Activated CD8-positive, alpha-beta memory T cell treated with anti-CD3 and anti-CD28 coated beads for 24 hours (primary cell): ENCODE results near the gene AFTPH.
A peak's percentile ranks its signal among the peaks of the same experiment; 100 is the strongest.

Source experiments
- DNase-seq: peaks from one replicate; pipeline ENCODE4 v3.0.0-alpha.2; 2020

Gene AFTPH

DNA sequence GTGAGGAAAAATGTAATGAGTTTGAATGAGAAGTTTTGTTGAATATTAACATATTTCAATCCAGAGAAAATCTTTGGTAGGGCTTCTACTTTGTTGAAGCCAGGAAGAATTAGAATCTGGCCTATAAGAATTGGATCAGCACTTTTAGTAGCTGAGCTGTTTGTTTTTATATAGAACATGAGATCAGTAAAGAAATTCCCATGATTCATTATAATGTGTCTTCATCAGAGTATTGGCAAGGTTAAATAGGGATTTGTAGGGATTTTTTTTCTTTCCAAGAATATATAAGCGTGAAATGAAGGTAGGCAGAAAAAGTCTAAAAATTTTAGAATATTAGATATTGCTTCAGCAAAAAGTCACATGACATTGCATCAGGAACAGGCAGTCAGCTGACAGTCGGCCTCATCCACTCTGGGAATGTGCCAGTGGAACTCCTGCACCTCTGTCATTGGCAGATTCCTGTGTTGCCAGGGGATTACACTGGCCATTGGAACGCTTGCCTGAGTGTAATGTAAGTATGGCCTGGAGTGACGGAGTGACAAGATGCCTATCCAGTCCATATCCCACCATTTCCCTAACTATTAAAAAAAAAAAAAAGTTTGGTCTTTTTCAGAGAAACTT lies 69.0 kb downstream of the AFTPH start:
- DNase-seq: no peak

DNA sequence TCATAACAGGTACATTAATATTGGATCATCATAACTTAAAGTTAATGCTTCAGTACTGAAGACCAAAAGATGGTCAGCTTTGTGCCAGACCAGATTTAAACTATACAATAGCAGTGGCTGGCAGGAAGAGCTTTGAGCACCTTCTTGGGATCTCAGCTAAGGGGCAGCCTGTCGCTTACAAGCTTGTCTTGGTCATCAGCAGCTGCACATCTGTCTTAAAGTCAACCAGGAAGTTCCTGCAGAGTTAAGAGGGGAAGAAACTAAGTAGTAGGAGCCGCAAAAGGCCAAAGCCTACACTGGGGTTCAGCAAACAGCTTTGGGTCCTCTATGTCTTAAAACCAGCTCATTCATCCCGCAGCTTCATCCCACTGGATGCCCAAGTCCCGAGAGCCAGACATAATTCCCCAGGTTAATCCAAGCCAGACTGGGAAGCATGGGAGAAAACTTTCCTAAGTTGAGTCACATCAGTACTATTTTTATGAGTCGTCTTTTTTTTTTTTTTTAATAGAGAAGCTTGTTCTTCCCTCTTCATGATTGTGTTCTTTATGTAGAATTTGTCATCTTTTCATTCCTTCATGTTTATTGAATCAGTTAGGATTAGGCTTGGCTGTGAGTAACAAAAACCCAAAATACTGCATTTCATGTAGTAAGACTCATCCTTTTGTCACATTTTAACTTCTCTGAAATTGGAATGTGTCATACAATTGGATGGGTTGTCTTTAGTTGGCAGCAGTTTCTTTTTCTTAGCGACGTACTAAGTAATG lies 70.3 kb downstream of the AFTPH start:
- no peak for DNase-seq

DNA sequence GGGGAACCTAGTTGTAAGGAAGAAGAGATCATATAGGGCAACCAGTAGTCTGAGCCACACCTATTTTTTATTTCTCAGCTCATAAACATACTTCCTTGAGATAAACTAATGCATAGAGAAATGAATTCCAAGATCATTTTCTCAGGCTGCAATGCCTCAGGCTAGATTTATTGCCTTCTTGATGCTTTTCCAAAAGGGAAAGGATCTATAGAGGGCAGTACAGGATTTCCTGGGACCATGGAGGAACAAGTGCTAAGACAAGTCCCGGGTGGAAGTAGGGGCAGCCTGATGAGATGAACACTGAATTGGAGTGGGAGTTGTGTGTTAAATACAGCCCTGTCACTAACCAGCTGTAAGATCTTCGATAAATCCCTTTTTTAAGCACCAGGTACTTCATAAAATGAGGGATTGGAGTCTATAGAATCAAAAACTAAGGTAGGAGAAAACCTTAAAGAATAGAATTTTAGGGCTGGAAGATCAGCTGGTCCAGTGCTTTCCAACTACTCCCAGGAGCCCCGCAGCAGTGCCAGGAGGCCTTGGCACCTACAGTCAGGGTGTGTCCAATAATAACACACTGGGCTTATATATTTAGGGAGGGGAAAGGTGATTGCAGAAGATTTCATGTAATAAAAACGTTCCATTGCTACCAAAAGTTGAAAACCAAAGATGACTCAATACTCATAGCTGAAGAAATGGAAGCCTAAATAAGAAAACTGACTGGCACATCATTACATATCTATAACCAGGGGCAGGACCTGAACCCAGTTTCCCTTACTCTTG lies 71.5 kb downstream of the AFTPH start:
- no peak for DNase-seq

DNA sequence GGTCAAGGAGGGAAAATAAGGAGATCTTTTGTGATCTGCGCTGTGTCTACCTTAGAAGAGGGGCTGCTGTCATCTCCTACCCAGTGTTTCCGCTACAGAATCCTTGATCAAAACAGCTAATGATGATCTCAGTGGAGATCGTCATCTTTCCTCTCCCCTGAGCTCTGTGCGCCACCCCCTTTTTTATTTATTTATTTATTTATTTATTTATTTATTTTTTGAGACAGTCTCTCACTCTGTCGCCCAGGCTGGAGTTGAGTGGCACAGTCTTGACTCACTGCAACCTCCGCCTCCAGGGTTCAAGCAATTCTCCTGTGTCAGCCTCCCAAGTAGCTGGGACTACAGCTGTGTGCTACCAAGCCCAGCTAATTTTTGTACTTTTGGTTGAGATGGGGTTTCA lies 74.1 kb downstream of the AFTPH start:
- DNase-seq: no peak

DNA sequence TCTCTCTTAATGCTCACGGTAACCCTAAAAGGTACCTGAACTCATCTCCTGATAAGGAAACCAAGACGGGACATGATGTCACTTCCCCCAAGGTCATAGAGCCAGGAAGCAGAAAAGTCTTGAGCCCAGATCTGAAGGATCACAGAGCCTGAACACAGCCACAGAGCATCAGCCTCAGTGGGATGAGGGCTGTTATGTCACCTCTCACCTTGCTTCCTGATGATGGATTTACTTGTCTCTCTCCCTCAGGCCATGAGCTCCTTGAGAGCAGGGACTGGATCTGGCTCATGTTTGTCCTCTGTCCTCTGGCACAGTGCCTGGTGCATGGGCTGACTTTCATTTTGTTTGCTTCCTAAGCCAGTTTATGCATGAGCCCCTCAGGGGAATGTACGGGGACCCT lies 75.3 kb downstream of the AFTPH start:
- DNase-seq: no peak

DNA sequence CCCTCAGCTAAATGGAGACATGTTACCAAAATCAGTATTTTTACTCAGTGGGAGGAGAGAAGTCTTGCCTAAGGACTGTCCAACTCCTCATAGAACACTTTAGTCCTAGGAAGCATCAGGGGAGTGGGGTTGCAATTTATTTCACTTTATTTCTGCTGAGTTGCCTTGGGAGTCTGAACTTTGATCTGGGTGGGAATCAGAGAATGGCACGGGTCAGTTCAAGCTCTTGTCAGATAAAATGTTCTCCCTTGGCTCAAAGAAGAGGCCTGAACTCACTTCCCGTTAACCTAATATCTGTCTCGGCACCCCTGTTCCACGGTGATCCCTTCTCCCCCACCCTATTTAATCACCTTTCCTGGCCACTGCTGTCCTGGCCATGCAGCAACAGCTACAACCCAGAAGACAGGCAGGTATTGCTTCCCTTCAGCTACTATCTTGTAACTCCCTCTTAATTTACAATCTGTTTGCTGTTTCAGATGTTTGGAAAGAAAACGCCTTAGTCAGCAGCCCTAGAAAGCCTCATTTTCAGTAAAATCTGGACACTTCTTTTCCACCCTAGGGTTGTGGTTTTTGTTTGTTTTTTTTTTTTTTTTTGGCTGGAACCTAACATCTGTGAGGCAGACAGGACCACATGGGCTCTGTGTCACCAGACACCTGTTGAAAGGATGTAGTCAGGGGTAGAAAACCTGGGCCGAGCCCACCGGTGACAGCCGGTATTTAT lies 77.1 kb downstream of the AFTPH start:
- DNase-seq: no peak

DNA sequence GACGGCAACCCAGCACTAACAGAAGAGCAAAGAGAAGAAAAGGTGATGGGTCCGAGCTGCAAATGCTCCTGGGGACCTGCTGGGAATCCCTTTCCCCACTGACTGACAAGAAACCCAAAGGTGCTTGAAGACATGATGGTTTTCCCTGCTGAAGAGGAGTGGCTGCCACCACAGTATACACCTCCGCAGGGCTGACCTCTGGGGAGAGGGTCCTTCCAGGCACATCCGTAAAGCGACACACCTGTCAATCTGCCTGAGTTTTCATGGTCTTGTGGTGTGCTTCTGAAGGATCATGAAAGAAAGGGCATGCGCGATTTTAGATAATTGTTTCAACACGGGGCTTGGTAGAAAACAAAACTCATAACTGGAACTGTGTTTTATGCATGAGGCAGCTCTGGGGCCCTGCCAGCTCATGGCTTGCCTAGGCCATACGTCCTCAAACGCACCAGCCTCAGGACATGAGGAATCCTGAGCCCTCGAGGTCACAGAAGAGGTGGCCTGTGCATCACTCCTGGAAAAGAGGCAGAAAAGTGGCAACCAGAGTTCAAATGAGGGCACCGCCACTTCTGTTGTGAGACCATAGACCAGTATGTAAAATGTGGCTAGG lies 77.8 kb downstream of the AFTPH start:
- DNase-seq: no peak

DNA sequence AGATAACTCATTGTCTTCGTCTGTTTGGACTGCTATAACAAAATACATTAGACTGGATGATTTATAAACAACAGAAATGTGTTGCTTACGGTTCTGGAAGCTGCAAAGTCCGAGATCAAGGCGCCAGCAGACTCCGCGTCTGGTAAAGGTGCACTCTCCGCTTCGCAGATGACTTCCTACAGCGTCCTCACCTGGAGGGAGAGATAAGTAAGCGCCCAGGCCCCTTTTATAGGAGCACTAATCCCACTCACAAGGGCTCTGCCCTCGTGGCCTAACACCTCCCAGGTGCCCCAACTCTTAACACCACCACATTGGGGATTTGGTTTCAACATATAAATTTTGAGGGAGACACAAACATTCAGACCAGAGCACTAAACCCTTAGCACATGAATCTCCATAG lies 78.3 kb downstream of the AFTPH start:
- DNase-seq: no peak

DNA sequence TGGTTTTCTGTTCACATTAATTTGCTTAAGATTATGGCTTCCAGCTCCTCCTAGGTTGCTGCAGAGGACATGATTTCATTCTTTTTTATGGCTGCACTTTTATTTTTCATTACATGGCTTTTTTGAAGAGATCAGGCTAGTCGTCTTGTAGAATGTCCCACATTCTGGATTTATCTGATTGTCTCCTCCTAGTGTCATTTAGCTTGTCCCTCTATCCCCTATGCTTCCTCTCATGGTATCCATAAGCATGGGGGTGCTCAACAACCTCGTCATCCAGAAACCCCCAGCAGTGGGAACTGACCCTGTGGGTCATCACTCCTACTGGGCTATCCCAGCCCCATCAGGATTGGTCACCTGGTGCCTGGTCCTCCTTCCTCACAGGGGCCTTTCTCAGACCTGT lies 80.0 kb downstream of the AFTPH start:
- no peak for DNase-seq

DNA sequence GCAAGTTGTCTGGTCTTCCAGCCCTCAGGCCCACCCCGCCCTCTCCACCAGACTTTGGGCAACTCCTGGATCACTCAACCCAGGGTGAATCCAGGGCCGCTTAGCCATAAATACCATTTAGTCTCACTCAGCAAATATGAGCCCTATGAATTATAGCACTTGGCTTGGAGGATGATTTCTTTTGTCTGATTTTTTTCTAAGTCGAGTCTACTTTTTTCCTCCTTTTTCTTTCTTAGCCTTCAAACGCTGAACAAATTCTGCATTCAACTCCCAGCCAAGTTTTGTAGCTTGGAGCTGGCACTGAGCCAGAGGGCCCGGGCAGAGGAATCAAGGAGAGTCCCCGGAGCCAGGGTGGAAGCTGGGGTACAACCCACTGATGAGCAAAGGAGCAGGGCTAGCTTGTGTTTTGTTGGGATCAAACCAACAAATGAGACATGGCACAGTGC lies 80.9 kb downstream of the AFTPH start:
- DNase-seq: no peak

DNA sequence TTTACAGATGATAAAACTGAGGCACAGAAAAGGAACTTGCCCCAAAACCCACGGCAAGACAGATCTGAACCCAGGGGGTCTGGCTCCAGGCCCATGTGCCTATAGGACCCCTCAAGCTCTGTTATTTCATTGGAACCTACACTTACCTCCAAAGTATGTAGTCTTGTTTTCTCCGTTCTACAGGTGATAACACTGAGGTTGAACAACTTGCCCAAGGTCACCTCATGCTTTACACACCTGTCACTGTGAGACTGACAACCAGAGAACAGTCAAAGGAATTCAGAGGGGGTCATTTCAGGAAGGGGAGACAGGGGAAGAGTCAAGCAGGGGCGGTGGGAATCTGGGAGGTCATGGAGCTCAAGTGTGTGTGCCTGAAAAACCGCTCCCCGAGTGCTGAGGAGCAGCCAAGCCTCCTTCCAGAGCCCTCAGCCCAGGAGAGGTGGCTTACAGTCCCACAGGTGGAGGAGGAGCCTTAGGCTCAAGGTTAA lies 81.9 kb downstream of the AFTPH start:
- no peak for DNase-seq

DNA sequence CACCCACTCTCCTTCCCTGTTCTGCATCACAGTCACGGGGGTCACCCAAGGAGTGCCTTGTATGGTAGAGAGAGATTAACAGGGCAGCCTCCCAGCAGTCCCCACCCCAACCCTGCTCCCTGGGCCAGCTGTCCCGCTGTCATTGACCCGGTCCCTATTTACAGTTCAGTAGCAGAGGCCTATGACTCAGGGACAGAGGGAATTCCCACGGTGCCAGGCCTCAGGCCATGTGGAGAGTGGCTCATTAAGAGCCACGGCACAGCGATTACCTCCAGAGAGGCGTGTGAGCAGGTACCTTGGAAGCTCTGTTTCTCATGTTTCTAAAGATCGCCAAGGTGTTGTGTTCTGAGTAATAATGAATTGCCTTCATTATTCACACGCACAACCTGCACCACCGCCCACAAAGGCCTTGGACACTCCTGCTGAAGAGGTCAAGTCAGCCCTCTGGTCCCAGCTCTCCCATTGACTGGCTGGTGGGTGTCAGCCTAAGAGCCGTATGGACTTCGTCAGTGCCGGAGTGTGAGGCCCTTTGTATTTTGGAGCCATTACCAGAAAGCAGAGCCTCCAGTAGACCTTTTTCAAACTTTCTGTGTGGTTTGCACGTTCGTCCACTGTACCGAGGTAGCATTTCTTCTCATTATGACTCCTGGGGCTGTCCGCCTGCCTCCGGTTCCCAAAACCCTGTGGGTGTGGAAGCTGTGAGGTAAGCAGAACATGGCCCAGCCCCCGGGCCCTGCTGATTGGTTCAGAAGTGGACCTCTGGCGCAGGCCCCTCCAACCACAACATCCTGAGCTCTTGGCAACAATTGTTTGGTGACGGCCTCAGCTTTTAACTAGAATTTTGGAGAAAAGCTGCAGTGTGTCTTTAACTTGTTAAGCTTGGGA lies 82.6 kb downstream of the AFTPH start:
- DNase-seq: peak; percentile 89

DNA sequence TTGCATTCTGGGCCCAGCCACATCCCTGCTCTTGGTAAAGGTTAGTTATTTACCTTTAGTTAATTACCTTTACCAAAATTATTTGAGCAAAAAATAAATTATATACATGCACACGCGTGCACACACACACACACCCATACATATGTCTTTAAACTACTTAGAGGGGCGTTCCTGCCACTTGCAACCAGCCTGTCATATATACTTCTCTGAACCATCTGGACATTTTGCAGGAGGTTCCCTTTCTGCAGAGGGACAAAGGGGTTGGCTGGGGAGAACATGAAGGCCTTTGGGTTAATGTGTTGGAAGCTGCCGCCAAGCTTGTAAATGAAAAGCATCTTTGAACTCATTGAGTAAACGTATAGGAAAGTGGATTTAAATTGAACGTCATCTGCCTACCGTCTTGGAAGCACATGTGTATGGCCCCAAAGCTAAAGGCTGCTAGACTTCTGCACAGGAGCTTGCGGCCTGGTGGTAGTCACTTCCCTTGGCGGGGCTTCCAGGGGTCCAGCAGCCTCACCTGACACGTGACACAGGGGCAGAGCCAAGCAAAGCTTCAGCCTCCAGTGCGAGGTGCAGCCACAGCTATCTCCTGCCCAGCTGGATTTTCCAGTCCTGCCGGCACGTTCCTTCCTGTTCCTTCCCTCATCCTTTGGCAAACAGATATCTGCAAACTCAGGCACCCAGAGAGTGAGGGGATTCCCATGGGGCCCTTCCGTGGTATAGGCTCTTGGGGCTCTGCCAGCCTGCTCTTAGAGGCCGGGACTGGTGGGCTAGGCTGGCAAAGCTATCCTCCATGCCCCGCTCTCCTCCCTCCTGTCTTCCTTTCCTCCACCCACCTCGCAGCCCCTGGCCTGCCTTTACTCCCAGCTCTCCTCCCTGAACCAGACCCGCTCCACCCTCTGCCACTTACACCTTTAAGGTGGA lies 83.5 kb downstream of the AFTPH start:
- no peak for DNase-seq

DNA sequence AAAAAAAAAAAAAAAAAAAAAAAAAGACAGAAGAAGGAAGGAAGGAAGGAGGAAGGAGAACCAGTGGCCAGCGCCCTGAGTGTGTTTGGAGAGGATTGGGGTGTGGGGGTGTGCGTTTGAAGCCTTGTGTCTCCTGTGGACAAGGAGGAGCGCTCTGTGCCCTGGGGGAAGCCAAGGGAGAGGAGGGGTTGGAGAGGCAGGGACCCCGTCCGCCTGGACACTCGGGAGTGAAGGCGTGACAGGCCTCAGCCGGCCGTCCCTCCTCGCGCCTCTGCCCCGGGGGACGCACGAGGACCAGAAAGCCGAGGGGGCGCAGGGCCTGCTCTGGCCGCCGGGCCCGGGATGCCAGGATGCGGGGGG lies 84.7 kb downstream of the AFTPH start:
- no peak for DNase-seq

DNA sequence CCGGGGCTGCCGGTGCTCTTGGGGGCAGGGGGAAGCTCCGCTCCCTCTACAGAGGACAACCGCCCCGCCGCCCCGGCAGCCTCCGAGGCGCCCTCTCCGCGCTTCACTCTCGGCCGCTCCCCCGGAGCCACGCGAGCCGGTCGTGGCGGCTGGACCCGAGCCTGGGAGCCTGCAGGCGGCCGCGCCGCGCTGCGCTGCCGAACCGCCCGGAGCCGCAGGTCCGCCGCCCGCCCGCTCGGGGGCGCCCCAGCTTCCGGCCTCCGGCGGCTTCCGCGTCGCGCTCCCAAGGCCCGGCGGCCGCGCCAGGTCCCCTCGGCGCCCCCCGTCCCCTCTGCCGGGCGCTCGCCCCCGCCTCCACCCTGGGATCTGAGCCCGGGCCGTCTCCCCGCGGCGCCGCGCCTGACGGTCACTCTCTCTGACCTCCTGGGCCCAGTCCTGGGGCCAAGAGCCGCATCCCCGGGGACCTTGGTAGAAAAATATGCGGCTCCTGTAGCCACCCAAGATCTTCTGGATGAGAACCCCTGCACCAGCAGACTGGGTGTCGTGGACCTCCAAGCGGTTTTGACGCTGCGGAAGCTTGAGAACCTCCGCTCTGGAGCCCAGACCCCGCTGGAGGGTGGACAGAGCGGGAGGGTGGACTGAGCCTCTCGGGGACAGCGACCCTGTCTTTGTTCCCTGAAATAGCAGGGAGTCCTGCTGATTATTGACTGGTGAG lies 85.3 kb downstream of the AFTPH start:
- peak; percentile 89 for DNase-seq

DNA sequence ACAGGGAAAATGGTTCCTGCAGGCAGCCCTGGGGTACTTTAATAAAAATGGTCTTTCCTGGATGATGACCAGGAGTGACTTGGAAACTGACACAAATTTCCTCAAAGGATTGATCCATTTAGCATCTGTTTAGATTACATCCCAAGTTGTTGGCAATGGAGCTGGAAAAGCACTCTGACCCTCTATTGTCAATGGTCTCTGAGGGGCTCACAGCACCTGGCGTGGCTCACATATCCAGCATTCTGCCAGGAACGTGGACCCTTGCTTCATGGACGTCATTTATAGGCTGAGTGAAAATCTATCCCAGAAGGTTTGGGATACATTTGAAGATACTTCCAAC lies 85.8 kb downstream of the AFTPH start:
- no peak for DNase-seq

DNA sequence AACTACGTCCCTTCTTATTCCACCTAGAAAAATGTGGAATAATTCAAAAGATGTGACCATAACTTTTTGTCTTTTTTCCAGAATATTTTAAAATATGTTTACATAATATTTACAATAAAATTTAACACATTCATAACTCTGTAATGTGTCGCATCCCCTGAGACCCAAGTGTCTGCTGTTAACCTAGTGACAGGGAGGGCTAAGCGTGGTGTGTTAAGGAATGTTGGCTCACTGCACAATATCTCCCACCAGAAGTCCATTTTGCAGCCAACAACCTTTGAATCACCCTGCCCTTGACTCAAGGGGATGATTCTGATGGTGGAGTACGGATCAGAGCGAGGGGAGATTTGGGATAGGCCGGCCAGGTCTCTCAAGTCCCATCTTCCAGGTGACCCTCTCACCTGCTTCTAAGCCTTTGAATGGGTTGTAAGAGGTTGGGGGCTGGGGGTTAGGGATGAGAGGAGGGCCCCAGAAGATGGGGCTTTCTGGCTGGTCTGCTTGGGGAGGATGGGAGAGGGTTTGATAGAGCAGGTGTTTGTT lies 86.3 kb downstream of the AFTPH start:
- DNase-seq: no peak

DNA sequence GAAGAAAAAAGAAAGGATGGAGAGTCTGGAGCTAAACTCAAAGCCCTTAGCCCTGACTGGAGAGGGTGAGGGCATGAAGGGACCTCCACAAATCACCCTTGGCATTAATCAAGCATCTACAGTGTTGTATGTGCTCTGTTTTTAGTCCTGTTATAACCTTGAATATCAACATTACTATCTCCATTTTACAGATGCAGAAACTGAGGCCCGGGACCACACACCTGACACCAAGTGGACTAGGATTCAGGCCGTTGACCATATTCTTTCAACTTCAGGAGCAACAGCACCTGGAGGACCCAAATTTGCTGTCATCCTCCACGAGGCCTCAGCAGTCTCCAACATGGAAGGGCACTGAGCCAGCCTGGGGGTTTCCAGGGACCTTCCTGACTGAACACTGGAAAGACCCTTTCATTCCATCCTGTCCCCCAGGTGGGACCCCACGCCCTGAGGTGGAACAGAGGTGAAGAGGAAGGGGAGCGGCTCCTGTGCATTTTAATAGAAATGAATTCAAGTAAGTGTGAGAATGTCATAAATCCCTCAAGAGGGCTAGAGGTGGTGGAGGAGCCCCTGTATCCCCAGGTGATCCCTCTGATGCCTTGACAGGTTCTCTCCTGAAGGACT lies 88.6 kb downstream of the AFTPH start:
- DNase-seq: no peak

DNA sequence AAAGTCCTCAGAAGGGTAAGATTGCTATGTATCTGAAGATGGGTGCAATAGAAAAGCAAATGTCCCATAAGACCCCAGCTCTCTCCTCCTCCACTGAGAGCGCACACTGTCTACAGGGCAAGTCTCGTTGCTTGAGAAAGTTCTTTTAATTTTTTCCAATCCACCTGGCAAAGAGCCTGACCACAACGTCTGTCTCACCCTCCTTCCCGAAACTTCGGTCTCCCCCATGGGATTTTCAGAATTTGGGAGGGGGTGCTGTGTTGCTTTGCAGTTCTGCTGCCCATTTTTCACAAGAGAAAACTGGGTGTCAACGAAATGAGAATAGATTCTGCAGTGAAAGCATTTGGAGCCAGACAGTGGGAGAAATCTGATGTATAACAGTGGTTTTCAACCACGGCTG lies 89.1 kb downstream of the AFTPH start:
- DNase-seq: no peak
